Spleen (tissue), 7 donors: ENCODE results near the gene MESP2.

Source experiments
- POLR2AphosphoS5 ChIP-seq, 3 donors: sonication (generic); formaldehyde crosslinking; IDR thresholded peaks; one replicate each; pipeline ENCODE4 v1.5.1; 2017; ENCODE audit warnings: antibody characterized with exemption in 3 of 3
- TF ChIP-seq, protein P1 (sequence below), 11 experiments: fragments of 200-600 bp in 7 of 11; fragments of 450-650 bp in 4 of 11; sonication (generic) in 4 of 11; IDR thresholded peaks in 8 of 11; conservative IDR thresholded peaks in 3 of 11; 1 replicate in 7 of 11; 2 replicates in 4 of 11; pipeline versions ENCODE4 v1.4.0 to v1.8.0; 2016 to 2021; ENCODE audit warnings: antibody characterized with exemption in 11 of 11, inconsistent platforms in 4 of 11, mild to moderate bottlenecking in 1 of 11
- donor health status: DM: no; HTN: no; CAD: no; lungs with moderate emphysema.
- donor health status: DM: no; HTN: no; CAD: no.
- donor health status: DM: no; HTN: no; CAD: no.

DNA sequence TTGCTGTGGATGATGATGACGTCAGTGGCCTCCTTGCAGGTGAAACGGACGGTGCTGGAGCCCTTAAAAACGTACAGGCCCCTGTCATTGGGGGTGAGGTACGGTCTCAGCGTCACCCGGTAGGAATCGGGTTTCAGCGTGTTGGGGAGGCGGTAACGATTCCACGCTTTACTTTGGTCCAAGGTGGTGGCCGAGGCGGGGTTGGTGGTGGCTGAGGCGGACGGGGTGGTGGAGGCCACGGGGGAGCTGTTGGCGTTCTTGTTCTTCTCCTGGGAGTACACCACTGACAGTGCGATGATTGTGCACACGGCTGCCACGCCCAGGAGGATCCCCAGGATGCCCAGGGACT lies 30.1 kb downstream of the MESP2 start:
- TF ChIP-seq, protein P1, sequence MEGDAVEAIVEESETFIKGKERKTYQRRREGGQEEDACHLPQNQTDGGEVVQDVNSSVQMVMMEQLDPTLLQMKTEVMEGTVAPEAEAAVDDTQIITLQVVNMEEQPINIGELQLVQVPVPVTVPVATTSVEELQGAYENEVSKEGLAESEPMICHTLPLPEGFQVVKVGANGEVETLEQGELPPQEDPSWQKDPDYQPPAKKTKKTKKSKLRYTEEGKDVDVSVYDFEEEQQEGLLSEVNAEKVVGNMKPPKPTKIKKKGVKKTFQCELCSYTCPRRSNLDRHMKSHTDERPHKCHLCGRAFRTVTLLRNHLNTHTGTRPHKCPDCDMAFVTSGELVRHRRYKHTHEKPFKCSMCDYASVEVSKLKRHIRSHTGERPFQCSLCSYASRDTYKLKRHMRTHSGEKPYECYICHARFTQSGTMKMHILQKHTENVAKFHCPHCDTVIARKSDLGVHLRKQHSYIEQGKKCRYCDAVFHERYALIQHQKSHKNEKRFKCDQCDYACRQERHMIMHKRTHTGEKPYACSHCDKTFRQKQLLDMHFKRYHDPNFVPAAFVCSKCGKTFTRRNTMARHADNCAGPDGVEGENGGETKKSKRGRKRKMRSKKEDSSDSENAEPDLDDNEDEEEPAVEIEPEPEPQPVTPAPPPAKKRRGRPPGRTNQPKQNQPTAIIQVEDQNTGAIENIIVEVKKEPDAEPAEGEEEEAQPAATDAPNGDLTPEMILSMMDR (IDR thresholded peaks at IDR 0.05 in 8 of 11, conservative IDR thresholded peaks at IDR 0.05 in 3 of 11) = no peak
- TF ChIP-seq POLR2AphosphoS5 (IDR thresholded peaks at IDR 0.05) = peak in 1 of 3 donors; percentile 3
